HepG2 (cell line): ENCODE results near the gene TEKT5. TPM values are rescaled to one million over a fixed set of nuclear protein-coding genes. Genes with fewer than 3 reads are reported as not detected.

ENCODE experiments used
- AGO1 ChIP-seq: fragments of 200-400 bp; formaldehyde crosslinking; IDR thresholded peaks from 2 replicates; pipeline ENCODE4 v1.6.1; 2017; ENCODE audit warnings: mild to moderate bottlenecking, low read depth, low read length, moderate library complexity; ENCODE audit not compliant: poor library complexity, severe bottlenecking
- ELF3 ChIP-seq: IDR thresholded peaks from 2 replicates; pipeline ENCODE4 v1.6.1; 2016; ENCODE audit warnings: missing genetic modification reagents, missing compliant biosample characterization
- HDAC2 ChIP-seq: sonication (generic); formaldehyde crosslinking; IDR thresholded peaks from 2 replicates; pipeline ENCODE4 v1.4.0; 2020; ENCODE audit warnings: missing genetic modification reagents
- HHEX ChIP-seq: IDR thresholded peaks from 2 replicates; pipeline ENCODE4 v1.6.1; 2016; ENCODE audit warnings: control low read depth
- HNRNPK ChIP-seq: fragments of 200-400 bp; formaldehyde crosslinking; IDR thresholded peaks from 2 replicates; pipeline ENCODE4 v1.6.1; 2018; ENCODE audit warnings: low read length, low read depth, moderate library complexity, mild to moderate bottlenecking; ENCODE audit not compliant: poor library complexity, severe bottlenecking
- NAIF1 ChIP-seq: sonication (generic); formaldehyde crosslinking; IDR thresholded peaks from 2 replicates; pipeline ENCODE4 v1.5.0; 2020; ENCODE audit warnings: mild to moderate bottlenecking, missing genetic modification reagents, borderline replicate concordance
- RAD51 ChIP-seq: fragments of 450-650 bp; IDR thresholded peaks from 2 replicates; pipeline ENCODE4 v1.6.1; 2016; ENCODE audit warnings: borderline replicate concordance
- SETDB1 ChIP-seq: sonication (generic); formaldehyde crosslinking; IDR thresholded peaks from 2 replicates; pipeline ENCODE4 v1.5.1; 2020; ENCODE audit warnings: missing genetic modification reagents, mild to moderate bottlenecking, borderline replicate concordance
- SOX5 ChIP-seq: IDR thresholded peaks from 2 replicates; pipeline ENCODE4 v1.6.1; 2016; ENCODE audit warnings: borderline replicate concordance
- ZBTB37 ChIP-seq: sonication (generic); formaldehyde crosslinking; IDR thresholded peaks from 2 replicates; pipeline ENCODE4 v1.4.0; 2020; ENCODE audit warnings: mild to moderate bottlenecking, missing genetic modification reagents
- ZNF160 ChIP-seq: sonication (generic); formaldehyde crosslinking; IDR thresholded peaks from 2 replicates; pipeline ENCODE4 v1.8.0; 2022; ENCODE audit warnings: mild to moderate bottlenecking, inconsistent platforms, missing genetic modification reagents
- ZNF280B ChIP-seq: sonication (generic); formaldehyde crosslinking; IDR thresholded peaks from 2 replicates; pipeline ENCODE4 v1.5.0; 2020; ENCODE audit warnings: missing genetic modification reagents, mild to moderate bottlenecking, borderline replicate concordance
- ZNF280D ChIP-seq: sonication (generic); formaldehyde crosslinking; IDR thresholded peaks from 2 replicates; pipeline ENCODE4 v1.5.1; 2020; ENCODE audit warnings: mild to moderate bottlenecking, missing genetic modification reagents
- ZNF337 ChIP-seq: sonication (generic); formaldehyde crosslinking; IDR thresholded peaks from 2 replicates; pipeline ENCODE4 v1.5.1; 2020; ENCODE audit warnings: missing genetic modification reagents, low read depth, mild to moderate bottlenecking, borderline replicate concordance
- ZNF484 ChIP-seq: sonication (generic); formaldehyde crosslinking; IDR thresholded peaks from 2 replicates; pipeline ENCODE4 v1.5.1; 2020; ENCODE audit warnings: mild to moderate bottlenecking, low read depth, missing genetic modification reagents, borderline replicate concordance
- ZNF780A ChIP-seq: sonication (generic); formaldehyde crosslinking; IDR thresholded peaks from 2 replicates; pipeline ENCODE4 v1.8.0; 2022; ENCODE audit warnings: mild to moderate bottlenecking, missing genetic modification reagents, moderate library complexity
- polyA plus RNA-seq, 8 experiments: library from polyadenylated mRNA; depleted of rRNA in 3 of 8; stranded (reverse) in 7 of 8; unstranded in 1 of 8; fragments of >200 nt; fragmentation: Illumina TruSeq in 4 of 8; extraction: Trizol in 4 of 8; gene quantifications; 2 replicates each; pipeline versions ENCODE4 v1.2.1 to v1.2.3, GENCODE V29; 2011 to 2016; ENCODE audit warnings: low read depth in 4 of 8, missing spikeins in 1 of 8, mixed read lengths in 1 of 8; ENCODE audit not compliant: insufficient read depth in 1 of 8
- total RNA-seq, 5 experiments: library from RNA; depleted of rRNA; stranded (reverse); fragments of >200 nt; fragmentation: Illumina TruSeq; extraction: Trizol; gene quantifications; 2 replicates each; pipeline ENCODE4 v1.2.3, GENCODE V29; 2016; ENCODE audit warnings: low read depth in 1 of 5
- TF ChIP-seq, protein P1 (sequence below): sonication (generic); formaldehyde crosslinking; IDR thresholded peaks from 2 replicates; pipeline ENCODE4 v1.5.1; 2020; ENCODE audit warnings: mild to moderate bottlenecking, missing genetic modification reagents, moderate library complexity
- TF ChIP-seq, protein P2 (sequence below): sonication (generic); formaldehyde crosslinking; IDR thresholded peaks from 2 replicates; pipeline ENCODE4 v1.4.0; 2020; ENCODE audit warnings: missing genetic modification reagents

The TEKT5 gene
- total and polyA plus RNA-seq, 2 of the 13 experiments (the other 11 are each of a cell fraction or from before 2014, with no cell fraction given) = 0.16 TPM; not detected in 1

DNA sequence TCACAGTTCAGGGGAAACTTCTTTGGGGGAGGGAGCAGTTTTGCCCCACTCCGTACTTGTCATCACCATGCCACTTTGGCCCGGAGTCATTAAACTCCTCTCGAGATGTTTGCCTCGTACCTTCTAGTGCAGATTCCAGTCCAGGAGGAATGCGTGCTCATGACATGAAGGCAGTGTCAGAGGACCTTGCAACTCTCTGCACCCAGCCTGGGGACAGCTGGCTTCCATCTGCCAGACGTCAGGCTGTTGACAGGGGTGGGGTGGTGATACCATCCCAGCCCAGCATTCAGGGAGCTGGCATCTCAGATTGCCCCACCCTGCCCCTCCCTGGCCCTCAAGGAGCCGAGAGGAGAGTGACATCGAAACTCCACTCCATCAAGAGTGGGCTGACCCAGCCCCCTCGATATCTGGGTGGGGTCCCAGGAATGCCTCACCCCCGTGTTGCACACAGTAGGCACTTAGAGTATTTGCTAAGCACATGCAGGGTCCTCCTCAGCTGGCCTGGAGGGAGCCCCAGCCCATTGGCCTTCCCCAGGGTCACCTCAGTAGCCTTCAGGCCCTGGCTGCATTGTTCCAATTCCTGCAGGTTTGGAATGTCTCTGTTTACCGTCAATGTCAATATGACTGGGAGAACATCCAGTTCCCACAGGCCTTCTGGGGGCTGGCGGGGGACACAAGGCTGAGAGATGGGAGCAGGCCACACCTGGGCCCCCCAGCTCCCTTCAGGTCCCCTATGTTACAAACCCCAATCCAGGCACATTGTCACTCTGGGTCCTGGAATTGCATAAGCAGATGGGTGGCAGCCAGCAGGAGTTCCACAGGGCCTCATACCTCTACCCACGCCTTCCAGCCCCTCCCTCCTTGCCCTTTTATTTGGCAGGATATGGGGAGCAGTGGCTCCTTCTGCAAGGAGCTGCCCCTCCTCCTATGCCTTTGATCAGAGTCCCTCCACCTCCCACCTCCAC is 93.0 kb downstream of the TEKT5 start (continued):
- TF ChIP-seq ELF3 = peak; percentile 53; the same call in 1 of the 2 replicates
- TF ChIP-seq SETDB1 (CRISPR knock-in tag) = no peak
- TF ChIP-seq HNRNPK = no peak
- TF ChIP-seq ZNF780A (CRISPR knock-in tag) = no peak
- TF ChIP-seq ZNF160 = no peak
- peak; percentile 88 for TF ChIP-seq SOX5 (CRISPR knock-in tag)
- TF ChIP-seq ZNF484 (CRISPR knock-in tag) = no peak
- TF ChIP-seq, protein P1, sequence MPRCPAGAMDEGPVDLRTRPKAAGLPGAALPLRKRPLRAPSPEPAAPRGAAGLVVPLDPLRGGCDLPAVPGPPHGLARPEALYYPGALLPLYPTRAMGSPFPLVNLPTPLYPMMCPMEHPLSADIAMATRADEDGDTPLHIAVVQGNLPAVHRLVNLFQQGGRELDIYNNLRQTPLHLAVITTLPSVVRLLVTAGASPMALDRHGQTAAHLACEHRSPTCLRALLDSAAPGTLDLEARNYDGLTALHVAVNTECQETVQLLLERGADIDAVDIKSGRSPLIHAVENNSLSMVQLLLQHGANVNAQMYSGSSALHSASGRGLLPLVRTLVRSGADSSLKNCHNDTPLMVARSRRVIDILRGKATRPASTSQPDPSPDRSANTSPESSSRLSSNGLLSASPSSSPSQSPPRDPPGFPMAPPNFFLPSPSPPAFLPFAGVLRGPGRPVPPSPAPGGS = peak; percentile 74; the same call in 1 of the 2 replicates
- no peak for TF ChIP-seq NAIF1
- no peak for TF ChIP-seq ZBTB37 (CRISPR knock-in tag)
- 0 out of 2 replicates have a peak, but pooled peaks have one; percentile 11 for TF ChIP-seq HHEX (CRISPR knock-in tag)
- TF ChIP-seq ZNF337 (CRISPR knock-in tag) = peak; percentile 78; the same call in 1 of the 2 replicates
- TF ChIP-seq, protein P2, sequence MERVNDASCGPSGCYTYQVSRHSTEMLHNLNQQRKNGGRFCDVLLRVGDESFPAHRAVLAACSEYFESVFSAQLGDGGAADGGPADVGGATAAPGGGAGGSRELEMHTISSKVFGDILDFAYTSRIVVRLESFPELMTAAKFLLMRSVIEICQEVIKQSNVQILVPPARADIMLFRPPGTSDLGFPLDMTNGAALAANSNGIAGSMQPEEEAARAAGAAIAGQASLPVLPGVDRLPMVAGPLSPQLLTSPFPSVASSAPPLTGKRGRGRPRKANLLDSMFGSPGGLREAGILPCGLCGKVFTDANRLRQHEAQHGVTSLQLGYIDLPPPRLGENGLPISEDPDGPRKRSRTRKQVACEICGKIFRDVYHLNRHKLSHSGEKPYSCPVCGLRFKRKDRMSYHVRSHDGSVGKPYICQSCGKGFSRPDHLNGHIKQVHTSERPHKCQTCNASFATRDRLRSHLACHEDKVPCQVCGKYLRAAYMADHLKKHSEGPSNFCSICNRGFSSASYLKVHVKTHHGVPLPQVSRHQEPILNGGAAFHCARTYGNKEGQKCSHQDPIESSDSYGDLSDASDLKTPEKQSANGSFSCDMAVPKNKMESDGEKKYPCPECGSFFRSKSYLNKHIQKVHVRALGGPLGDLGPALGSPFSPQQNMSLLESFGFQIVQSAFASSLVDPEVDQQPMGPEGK (CRISPR knock-in tag) = peak; percentile 94
- TF ChIP-seq RAD51 = no peak
- peak; percentile 68; the same call in 1 of the 2 replicates for TF ChIP-seq HDAC2 (CRISPR knock-in tag)
- TF ChIP-seq ZNF280B (CRISPR knock-in tag) = no peak
- TF ChIP-seq ZNF280D (CRISPR knock-in tag) = 0 out of 2 replicates have a peak, but pooled peaks have one; percentile 1
- TF ChIP-seq AGO1 = no peak
